ENCODE measurements around the gene CDH6. TPM values are rescaled to one million over a fixed set of nuclear protein-coding genes. Genes with fewer than 3 reads are reported as not detected.

CDH6 gene
- total RNA-seq, 1 experiment from 2014 or later: not detected

GRCh38 chr5:31250201-31250600 is 56.7 kb downstream of the CDH6 start:
- no peak for DNase-seq (ENCODE audit: low spot score)

GRCh38 chr5:31251032-31251431 is 57.5 kb downstream of the CDH6 start:
- no peak for DNase-seq (ENCODE audit: low spot score)

GRCh38 chr5:31255041-31255440 is 61.6 kb downstream of the CDH6 start:
- DNase-seq (ENCODE audit: low spot score): no peak

- no peak for DNase-seq (ENCODE audit: low spot score)
These were observed 74.8 kb downstream of the CDH6 start for GRCh38 chr5:31268256-31268655.

DNA sequence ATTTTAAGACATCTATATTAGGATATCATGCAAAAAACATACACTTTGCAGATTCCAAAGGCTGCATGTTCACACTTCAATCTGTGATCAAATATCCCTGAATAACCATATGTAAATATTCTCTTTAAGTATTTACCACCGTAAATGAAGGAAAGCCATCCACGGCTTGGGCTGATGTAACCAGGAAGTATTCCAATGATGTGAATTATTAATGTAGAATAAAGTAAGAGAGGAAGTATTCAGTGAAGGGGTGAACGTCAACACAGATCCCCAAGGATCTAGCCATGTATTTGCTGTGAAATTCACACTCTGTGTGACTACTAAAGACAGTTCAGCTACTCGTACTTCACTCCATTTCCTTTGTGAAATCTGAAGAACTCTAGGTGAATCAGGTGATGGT is 75.2 kb downstream of the CDH6 start:
- DNase-seq (ENCODE audit: low spot score): no peak

- DNase-seq (ENCODE audit: low spot score): no peak
These were observed 75.8 kb downstream of the CDH6 start for GRCh38 chr5:31269259-31269658.

GRCh38 chr5:31270396-31270795 is 76.9 kb downstream of the CDH6 start:
- DNase-seq (ENCODE audit: low spot score): peak; percentile 8

- no peak for DNase-seq (ENCODE audit: low spot score)
These were observed 78.1 kb downstream of the CDH6 start for GRCh38 chr5:31271567-31271966.

DNA sequence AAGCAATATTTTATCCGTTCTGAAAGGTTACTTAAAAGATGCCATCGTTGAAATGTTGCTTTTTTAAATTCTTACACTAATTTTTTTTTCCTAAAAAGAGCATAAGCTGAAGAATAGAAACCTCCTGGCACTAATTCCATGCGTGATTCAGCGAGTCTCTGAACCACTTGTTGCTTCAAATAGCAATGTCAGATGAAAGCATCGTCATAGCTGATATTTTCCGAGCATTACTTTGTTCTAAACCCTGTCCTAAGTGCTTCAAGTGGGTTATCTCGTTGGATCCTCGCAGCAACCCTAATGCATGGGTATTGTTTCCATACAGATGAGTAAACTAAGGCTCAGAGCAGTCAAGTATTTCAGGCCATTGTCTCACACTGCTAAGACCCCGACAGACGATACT is 79.7 kb downstream of the CDH6 start:
- no peak for DNase-seq (ENCODE audit: low spot score)

DNA sequence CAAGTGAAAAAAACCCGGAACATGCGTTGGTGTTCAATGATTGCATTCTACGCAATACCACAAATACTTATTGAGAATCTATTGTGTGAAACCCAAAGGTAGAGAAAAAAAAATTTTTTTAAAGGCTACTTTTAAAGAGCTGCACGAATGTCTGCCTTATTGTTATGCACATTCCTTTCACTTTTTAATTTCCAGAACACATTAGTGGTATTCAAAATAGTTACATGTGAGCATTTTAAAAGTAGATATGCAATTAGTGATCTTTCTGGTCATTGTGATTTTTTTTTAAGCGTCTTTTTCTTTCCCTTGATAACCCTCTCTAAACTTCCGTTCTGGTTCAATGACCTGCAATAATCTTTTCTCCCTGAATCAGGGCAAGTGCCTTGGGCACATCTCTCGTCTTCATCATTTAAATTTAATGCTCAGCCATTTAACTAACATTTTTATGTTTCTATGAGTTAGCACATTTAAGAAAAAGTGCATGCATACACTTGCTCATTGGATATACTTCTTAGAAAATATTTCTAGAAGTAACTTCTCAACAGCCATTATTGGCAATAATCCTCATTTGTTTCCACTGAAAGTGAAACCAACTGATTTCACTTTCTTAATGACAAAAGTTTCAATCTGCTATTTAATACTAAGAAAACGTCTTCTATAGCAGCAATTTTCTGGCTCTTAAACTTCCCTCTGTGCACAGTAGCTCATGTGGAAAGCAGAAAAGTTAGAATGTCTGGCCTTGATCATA is 80.3 kb downstream of the CDH6 start:
- peak; percentile 6 for DNase-seq (ENCODE audit: low spot score)

DNA sequence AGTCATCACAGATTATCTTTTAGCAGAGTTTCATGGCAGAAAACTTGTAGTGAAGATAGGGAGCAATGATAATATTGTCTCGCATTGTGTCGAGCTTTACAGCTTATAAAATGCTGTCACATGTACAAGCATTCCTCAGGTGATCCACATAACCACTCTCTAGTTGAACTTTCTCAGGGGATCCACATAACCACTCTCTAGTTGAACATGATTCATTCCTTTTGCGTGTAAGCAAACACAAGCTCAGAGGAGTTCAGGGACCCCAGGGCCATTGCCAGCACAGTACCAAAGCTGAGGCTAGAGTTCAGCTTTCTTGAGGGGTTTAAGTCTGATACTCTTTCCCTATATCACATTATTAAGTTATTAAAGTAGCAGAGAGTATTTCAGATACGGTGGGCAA is 86.7 kb downstream of the CDH6 start:
- DNase-seq (ENCODE audit: low spot score): peak; percentile 10

DNA sequence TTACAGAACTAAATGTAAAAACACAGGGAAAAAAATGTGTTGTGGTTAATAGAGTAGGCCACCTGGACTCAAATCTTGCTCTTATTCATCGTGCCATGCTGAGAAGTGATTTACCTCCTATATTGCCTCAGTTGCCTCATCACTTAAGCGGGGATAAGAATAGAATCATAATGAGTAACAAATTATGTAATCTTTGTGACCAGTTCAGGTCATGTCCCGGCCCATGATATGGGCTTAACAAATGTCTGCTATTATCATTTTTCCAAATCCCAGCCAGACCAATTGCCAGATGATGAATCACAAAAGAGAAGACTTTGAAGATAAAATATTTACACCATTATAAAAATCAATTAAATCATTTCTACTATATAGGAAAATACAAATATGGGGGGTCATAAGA is 89.8 kb downstream of the CDH6 start:
- DNase-seq (ENCODE audit: low spot score): no peak

GRCh38 chr5:31285025-31285424 is 91.5 kb downstream of the CDH6 start:
- no peak for DNase-seq (ENCODE audit: low spot score)

GRCh38 chr5:31287985-31288384 is 94.5 kb downstream of the CDH6 start:
- DNase-seq (ENCODE audit: low spot score): no peak

DNA sequence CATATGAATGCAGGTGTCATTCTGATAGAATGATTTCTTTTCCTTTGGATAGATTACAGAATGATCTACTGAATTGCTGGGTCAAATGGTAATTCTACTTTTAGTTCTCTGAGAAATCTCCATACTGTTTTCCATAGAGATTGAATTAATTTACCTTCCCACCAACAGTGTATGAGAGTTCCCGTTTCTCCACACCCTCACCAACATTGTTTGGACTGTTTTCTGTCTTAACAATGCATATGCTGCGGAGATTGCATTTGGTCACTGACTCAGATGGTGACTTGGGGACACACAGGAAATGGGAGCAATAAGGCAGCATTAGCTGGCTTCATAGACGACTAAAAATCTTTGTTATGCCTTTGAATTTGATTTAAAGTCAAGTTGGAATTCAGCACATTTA is 95.9 kb downstream of the CDH6 start:
- DNase-seq (ENCODE audit: low spot score): no peak

- peak; percentile 34 for DNase-seq (ENCODE audit: low spot score)
These were observed 97.9 kb downstream of the CDH6 start for GRCh38 chr5:31291323-31291854.

DNA sequence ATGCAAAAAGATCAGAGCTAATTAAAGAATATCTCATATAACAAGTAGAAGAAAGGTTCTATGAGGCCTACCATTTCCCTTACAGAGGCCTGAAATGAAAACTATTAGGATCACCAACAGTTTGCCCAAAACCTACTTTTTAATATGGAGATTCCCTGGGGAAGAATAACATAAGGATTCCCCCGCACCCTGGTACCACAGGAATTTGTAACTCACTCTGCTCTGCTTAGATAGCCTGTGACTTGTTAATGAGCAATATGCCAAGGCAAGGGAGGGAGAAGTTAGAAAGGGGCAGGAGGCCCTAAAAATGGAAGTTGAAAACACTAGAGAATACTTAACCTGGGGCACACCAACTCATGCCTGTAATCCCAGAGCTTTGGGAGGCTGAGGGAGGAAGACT is 107.0 kb downstream of the CDH6 start:
- DNase-seq (ENCODE audit: low spot score): no peak

DNA sequence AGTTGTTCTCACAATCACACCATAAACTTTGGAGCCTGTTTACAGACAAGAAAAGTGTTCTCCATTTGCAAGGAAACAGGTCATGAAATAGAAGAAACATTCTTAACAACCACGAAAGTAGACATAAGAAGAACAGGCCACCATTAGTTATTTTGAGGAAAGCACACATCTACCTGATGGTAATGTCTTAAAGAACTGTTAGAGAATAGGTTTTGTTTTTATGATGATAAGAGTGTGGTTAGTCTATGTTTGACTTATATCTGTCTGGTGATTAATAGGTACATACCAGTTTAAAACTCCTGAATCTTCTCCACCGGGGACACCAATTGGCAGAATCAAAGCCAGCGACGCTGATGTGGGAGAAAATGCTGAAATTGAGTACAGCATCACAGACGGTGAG is 108.3 kb downstream of the CDH6 start:
- DNase-seq (ENCODE audit: low spot score): no peak

GRCh38 chr5:31303688-31304087 is 110.2 kb downstream of the CDH6 start:
- no peak for DNase-seq (ENCODE audit: low spot score)

GRCh38 chr5:31317665-31318064 is 124.2 kb downstream of the CDH6 start:
- DNase-seq (ENCODE audit: low spot score): no peak

GRCh38 chr5:31319335-31319734 is 125.8 kb downstream of the CDH6 start:
- no peak for DNase-seq (ENCODE audit: low spot score)

DNA sequence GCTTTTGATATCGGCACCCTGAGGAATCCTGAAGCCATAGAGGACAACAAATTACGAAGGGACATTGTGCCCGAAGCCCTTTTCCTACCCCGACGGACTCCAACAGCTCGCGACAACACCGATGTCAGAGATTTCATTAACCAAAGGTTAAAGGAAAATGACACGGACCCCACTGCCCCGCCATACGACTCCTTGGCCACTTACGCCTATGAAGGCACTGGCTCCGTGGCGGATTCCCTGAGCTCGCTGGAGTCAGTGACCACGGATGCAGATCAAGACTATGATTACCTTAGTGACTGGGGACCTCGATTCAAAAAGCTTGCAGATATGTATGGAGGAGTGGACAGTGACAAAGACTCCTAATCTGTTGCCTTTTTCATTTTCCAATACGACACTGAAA is 129.5 kb downstream of the CDH6 start:
- DNase-seq (ENCODE audit: low spot score): no peak

DNA sequence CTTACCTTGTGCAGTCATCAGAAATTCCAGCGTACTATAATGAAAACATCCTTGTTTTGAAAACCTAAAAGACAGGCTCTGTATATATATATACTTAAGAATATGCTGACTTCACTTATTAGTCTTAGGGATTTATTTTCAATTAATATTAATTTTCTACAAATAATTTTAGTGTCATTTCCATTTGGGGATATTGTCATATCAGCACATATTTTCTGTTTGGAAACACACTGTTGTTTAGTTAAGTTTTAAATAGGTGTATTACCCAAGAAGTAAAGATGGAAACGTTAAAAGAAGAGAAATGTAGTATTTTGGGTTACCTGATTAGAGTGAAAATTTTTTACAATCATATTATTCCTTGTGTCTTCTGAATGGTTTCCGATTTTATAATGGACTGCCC is 131.4 kb downstream of the CDH6 start:
- DNase-seq (ENCODE audit: low spot score): no peak
